Stimulated activated CD4-positive, alpha-beta T cell treated with anti-CD3 and anti-CD28 coated beads, Interleukin-4, amount 100 ng/mL, for 1 hour (primary cell): ENCODE measurements around the gene CMSS1.

ENCODE experiments used
- DNase-seq: peaks from one replicate; pipeline ENCODE4 v3.0.0-alpha.2; 2020

The CMSS1 gene

DNA sequence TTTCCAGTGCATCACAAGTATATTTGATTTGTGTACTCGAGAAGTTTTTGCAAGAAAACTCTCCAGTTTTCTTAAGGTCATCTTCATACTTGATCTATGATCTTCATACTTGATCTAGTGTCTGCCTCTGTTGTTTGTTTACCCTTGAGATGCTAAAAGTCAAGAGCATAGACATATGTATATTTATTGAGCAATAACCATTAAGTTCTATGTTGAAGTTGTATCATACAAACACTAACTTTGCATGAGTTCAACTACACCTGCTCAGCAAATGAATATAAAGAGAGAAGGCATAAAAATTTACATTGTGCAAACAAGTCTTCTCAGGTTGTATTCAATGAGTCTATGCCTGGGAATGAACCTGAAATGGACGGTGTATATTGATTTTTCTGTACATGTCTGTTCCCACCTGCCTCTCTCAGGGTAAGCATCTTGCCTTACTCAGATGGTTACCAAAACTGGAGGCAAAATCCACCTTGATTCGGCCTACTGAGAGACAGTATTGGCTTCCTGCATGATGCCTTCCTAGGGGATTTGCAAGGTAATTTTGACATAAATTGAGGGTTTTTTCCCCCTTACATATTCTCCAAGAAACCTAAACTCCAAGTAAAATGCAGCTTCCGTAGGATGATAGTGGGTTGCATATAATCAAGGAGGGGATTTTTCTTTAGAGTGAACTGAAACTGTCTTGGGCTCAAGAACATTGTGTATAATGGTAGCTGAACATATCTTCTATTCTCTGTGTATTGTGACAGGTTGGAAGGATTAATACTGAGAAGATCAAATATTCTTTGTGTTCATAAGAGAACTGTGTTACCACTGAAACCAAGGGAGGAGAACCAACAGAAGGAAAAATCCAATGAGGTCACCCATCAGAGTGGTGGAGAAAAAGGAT is 186.2 kb downstream of the CMSS1 start:
- DNase-seq = no peak

DNA sequence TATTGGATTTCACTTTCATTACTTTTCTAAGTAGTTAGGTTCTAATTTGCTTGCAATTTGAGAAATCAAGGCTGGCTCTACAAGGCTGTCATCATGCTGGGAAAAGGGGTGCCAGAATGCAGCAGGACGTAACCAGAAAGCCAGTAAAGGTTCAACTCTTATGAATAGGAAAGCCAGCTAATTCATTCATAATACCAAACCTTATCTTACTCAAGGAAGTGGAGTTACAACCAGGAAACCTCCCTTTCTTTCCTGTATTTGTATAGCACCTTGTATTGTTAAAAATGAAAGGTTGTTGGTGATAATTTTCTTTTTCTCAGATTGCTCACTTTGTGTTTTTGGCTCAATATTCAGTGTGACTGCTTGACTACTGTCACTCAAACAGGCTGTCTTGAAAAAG is 187.3 kb downstream of the CMSS1 start:
- DNase-seq = no peak

- no peak for DNase-seq
Observed at GRCh38 chr3:100005665-100006393, 188.2 kb downstream of the CMSS1 start.

DNA sequence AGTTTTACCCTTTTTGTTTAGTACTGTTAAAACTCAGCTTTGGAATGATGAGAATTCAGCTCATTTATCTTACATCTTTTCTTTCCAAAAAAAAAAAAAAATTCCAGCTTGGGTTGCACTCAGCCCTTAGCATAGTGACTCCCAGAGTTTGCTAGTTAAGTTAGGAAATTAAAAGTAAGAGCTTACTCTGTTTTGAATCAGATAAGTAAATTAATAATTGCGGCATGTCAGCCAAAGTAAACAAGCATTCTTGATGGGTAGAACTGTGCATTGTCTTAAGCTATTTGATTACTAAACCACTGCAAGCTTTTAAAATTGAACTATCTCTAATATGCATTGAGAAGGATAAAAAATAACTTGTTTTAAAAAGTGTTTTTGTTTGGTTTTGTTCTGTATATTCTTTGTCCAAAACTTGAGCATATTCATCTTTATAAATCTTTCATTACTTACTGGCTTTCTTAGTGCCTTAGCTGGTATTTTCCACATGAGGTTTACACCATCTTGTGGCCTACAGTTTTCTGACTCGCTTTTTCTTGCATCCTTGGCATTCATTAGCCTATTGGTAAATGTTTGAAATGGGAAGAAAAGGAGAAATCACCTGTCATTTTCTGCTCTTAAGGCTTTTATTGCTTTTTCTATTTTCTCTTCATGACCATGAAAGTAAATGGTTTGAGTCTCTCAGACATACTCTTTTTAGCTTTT is 189.1 kb downstream of the CMSS1 start:
- DNase-seq = no peak

- no peak for DNase-seq
Observed at GRCh38 chr3:100007313-100007712, 189.7 kb downstream of the CMSS1 start.

- no peak for DNase-seq
Observed at GRCh38 chr3:100008081-100008698, 190.5 kb downstream of the CMSS1 start.

GRCh38 chr3:100009276-100010086 is 191.8 kb downstream of the CMSS1 start:
- no peak for DNase-seq

DNA sequence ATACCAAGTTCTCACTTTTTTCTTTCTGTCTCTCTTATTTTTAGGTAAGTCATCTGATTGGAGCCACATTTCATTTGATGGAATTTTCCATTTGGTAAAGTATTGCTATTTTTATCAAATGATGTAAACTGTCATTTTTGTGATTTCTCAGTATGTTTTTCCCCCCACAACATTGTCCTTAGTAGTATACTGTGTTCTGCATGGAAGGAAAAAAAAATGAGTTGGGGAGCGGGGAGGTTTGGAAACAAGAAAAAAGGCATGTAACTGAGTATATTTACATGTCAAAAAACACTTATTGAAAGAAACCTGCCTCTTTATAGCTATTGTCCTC is 192.4 kb downstream of the CMSS1 start:
- DNase-seq = no peak

- DNase-seq = no peak
Observed at GRCh38 chr3:100018806-100019205, 201.1 kb downstream of the CMSS1 start.

GRCh38 chr3:100019719-100020118 is 202.1 kb downstream of the CMSS1 start:
- no peak for DNase-seq

DNA sequence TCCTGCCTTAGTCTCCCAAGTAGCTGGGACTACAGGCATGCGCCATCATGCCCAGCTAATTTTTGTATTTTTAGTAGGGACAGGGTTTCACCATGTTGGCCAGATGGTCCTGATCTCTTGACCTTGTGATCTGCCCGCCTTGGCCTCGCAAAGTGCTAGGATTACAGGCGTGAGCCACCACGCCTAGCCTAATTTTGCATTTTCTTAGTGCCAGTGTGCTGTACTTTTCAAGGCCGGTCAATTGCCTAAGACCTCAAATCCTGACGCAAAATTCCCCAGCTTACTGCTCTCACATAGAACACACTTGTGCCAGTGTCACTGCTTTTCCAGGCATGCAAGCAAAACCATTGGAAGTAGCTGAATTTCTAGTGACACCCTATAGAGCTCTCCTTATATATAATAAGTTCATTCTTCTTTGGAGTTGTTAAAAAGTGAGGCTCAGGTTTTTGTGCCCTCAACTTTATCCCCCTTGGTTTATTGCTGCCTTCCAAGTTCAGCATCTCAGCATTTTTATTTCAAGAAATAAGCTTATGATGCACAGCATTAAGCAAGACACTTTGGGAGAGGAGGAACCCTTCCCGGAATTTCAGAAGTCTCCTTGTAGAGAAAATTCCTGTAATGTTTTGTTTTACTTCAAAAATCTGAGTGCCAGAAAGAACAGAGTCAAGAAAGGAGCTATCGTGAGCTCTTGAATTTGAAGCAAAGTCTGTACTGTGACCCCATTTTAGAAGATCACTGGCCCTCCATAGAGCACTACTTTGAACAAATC is 203.4 kb downstream of the CMSS1 start:
- DNase-seq = no peak

DNA sequence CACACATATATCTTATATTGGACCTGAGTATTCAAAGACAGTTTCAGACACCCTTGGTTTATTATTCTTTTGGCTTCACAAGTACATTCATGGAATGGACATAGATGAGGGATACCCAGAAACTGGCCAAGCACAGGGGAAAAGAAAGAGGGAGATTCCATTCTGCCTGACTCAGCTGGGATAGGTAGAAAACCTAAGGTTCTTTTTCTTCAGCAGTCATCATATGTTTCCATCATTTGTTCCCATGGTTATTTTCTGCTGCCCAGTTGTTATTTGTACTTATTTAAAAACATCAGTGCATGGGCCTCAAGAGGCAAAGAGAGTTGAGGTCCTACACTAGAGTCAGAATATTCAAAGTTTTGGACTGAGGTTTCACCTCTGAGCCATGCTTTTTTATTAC is 204.8 kb downstream of the CMSS1 start:
- DNase-seq = no peak

DNA sequence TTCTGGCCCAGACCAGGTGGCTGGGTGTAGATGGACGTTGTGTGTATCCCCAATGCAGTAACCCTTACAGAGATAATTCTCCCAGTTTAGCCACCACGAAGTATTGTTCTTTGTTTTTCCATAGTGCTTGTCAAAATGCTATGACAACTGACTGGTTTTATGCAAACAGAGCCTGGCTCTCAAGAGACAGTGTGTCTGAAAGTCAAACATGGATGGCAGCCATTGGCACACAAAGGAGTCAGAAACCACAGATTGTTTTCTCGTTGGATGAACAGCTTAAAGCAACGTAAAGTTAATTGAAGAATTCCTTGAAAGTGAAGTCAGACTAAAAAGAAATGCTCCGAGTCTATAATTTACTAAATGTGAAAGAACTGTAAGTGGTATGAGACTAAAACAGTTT is 205.5 kb downstream of the CMSS1 start:
- no peak for DNase-seq

- DNase-seq = no peak
Observed at GRCh38 chr3:100023595-100023994, 205.9 kb downstream of the CMSS1 start.

GRCh38 chr3:100024520-100025303 is 207.1 kb downstream of the CMSS1 start:
- DNase-seq = no peak

DNA sequence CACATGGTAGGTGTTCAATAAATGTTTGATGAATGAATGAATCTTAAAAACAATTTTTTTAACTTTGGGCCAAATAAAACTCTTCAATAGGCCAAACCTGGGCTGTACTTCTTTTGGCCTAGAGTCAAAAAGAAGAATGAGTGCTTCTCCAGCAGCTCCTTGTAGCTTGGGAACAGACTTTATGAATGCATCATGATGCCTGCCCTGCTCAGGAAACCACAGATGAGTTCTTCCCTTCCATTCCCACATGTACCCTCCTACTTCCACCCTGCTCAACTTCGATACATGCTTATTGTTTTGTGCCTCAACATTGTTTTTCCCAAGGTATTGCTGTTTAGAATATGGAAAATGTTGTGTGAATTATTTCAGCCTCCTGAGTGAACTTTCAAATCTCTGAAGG is 209.7 kb downstream of the CMSS1 start:
- DNase-seq = no peak

- no peak for DNase-seq
Observed at GRCh38 chr3:100029052-100029451, 211.4 kb downstream of the CMSS1 start.

- no peak for DNase-seq
Observed at GRCh38 chr3:100029689-100030088, 212.0 kb downstream of the CMSS1 start.

DNA sequence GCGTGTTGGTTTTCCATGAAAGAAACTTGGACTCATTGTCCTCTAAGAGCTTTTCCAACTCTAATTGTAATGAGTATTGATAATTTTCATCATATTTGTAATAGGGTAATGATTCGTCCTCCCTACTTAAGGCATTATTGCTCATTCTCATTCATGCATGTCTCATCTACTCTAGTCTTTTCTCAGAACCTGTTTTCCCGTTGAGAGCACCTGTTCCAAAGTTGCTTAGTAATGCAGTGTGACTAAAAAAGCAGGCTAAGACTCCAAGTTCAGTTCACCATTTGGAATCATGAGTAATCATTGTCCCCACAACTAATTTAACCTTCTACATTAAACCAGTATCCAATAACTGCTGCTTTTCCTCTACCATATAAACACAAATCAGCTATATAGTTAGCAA is 212.7 kb downstream of the CMSS1 start:
- no peak for DNase-seq

DNA sequence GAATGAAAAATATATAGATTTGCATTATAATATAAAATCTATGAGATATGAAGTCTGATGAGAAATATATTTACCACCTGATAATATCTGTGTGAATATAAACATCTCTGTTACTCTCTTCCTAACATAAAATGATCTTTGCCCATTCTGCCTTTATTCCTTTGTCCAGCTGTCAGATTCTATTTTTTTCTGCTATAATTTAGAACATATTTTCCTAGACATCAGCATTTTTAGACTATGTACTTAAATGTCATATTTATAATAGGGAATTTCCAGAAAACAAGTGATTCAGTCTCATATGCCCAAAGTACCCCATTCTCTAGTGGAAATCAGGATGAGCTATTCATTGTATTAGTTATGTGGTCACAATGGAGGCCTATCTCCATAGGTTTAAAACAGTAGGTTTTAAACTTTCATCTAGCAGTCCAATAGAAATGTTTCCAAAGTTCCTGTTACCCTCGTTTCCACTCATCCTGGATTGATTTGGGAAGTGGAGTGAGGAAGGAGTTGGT is 213.3 kb downstream of the CMSS1 start:
- DNase-seq = no peak

DNA sequence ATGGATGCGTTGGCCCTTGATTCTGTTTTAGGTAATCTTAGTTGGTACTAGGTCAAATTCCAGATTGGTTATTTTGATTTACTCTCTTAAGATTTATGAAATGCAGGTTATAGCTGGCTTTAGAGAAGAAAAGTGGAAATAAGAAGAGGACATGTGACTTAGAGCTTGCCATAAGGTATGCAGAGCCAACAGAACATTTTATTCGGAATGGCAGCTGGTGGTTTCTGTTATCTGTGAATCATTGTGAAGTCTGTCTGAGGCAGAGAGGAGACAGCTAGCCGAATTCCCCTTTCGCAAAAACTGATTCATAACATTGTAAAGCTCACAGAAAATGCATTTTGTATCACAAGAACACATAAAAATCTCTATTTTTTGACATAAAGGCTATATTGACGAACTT is 214.6 kb downstream of the CMSS1 start:
- DNase-seq = no peak
